T47D (cell line): ENCODE results near the gene LRRK1.

ENCODE experiments used
- DNase-seq, 2 experiments: peaks; one replicate each; pipeline versions ENCODE4 v3.0.0 to v3.0.0-alpha.2; 2011 to 2012; ENCODE audit warnings: low read depth in 1 of 2, low spot score in 1 of 2
- JUND ChIP-seq: IDR thresholded peaks from 2 replicates; pipeline ENCODE4 v1.6.1; 2012; ENCODE audit warnings: low read depth
- in situ Hi-C: cut with HindIII; loops from 2 replicates; pipeline ENCODE4 v1.10.0; 2016; ENCODE audit warnings: low sequenced_read_pairs, low pct_unique_long_range_greater_than_20kb

Gene LRRK1

DNA sequence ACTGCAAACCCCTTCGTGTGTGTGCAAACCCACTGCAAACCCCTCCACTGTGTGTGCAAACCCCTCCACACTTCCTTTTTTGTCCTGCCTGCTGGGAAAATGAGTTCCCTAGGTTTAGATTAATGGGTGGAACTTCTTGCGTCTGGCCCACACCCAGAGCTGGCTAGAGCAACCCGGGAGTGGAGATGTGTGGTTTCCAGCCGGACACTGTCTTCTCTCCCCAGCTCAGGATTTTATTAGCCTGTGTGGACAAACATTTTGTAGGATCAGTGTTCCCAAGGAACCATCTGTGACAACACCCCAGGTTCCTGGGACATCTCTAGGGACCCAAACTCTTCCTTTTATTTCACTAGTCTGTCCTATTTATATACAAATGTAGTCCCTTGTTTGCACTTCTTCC lies 9.6 kb upstream of the LRRK1 start:
- DNase-seq, result no peak
- in situ Hi-C loops, result no loop called here
- TF ChIP-seq JUND, result no peak

DNA sequence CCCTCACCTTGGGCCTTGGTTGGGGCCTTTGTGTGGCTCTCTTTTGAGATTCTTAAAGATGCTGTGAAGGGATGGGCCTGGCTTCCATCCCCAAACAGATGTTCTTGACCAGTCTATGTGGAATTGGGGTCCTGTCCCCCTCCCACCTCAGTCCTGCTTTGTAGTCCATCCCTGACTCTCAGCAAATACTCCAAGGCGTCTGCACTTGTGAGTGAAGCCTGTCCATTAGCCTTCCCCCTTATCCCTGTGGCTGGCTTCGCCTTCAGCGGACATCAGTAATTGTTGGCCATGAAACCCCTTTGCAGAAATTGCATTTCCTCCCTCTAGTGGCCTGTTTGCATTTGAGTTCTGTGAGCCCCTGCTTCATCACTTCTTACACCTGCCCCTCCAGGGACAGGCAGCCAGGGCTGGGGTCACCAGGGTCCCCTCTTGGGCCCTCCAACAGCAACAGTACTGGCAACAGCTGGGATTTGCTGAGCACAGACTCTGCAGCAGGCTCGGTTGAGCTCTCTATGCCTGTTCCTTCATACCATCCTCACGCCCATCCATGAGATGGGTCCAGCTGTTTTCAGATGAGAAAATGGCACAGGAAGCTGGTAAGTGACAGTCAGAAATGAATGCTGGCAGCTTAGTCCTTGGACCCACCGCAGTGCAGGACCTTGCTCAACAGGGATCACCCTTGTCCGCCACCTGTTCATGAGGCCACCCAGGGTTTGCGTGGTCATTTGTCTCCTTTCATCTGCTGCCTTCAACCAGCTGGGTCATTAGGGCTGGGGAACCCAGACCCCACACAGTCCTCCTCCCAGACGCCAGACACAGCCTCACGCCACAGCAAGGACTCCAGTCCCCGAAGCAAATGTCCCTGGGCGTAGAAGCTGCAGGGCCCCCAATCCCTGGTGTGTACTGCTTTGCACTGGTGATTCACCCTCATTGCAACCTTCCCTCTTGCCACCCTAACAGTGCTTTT lies 8.9 kb upstream of the LRRK1 start:
- in situ Hi-C loops, result no loop called here
- no peak for TF ChIP-seq JUND
- DNase-seq, result no peak

DNA sequence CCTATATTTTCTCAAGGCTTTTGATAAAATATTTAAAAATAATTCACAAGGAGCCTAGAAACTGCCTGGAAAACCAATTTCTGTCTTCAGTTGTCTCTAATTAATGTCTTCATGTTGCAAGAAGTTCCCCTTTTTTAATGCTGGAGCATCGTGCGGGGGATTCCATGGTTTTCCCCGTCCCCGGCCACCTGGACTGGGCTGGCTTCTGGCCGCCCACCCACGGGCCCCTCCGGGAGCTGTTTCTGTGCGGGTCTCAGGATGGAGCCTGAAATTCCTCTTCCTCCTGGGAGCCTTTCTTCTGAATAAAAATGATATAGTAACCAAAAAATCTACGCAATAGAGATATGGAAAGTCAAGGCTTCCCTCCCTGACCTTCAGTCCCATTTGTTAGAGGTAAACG lies 8.1 kb upstream of the LRRK1 start:
- no peak for TF ChIP-seq JUND
- no peak for DNase-seq
- in situ Hi-C loops, result no loop called here

DNA sequence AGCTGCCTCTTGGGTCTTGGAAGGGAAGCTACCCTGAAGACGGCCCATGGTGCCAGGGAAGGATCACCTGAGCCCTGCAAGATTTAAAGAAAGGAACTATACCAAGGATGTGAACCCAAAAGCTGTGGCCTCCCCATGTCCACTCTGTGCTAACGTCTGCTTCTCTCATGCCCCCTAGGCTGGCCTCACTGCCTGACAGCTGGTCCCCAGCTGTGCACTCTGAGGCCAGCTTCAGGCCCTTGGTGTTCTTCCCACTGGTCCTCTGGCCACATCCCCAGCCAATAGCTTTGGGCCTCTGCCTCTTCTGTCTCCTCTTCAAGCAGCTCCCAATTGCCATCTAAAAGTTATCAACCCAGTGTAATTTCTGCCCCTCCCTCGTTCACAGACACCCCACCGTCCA lies 5.2 kb upstream of the LRRK1 start:
- no peak for DNase-seq
- TF ChIP-seq JUND, result no peak
- in situ Hi-C loops, result no loop called here

DNA sequence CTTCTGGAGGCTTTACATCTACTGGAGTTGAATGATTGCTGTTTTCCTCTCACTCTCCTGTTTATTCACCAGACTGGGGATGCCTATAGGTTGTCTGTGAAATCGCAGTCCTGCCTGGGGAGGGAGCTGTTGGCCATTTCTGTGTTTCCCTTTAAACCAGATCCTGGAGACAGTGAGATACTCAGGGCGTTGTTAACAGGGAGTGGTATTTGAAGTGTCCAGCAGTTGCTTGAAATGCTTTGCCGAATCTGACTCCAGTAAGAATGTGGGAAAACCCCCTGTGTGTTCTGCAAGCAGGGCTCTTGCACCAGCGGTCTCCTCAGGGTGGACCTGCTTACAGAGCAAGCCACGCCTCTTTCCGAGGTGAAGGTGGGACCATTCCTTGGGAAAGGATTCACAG lies 4.3 kb upstream of the LRRK1 start:
- no peak for TF ChIP-seq JUND
- DNase-seq, result peak in 1 of 2 experiments; percentile 65
- in situ Hi-C loops, result no loop called here

DNA sequence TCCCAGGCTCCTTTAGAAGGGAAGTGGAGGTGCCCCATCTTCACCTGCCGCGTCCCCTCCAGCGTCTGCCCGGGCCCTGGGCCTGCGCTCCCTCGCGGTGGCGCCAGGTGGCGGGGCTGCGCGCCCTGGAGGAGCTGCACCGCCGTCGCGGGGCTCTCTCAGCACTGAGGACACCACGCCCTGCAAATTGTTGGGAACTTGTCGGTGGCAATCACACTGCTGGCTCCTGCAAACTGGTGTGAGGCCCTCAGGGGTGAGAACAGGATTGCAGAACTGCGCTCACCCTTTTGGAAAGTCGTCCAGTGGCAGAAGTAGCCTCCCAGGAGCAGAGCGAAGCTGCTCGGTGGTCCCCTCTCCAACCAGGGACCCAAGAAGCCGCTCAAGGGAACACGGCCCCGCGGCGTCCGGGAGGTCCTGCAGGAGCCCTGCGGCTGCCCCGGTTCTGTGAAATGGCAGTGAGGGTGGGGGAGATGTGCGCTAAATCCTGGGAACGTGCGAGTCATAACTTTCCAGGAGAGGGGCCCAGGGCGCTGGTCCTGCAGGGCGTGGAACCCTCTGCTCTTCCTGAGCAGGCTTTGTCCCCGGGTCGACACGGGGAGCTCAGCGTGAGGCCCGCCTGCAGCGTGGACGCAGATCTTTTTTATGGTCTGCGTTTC lies 995 bp upstream of the LRRK1 start:
- in situ Hi-C loops, result no loop called here
- DNase-seq, result peak; percentile 44 to 61

DNA sequence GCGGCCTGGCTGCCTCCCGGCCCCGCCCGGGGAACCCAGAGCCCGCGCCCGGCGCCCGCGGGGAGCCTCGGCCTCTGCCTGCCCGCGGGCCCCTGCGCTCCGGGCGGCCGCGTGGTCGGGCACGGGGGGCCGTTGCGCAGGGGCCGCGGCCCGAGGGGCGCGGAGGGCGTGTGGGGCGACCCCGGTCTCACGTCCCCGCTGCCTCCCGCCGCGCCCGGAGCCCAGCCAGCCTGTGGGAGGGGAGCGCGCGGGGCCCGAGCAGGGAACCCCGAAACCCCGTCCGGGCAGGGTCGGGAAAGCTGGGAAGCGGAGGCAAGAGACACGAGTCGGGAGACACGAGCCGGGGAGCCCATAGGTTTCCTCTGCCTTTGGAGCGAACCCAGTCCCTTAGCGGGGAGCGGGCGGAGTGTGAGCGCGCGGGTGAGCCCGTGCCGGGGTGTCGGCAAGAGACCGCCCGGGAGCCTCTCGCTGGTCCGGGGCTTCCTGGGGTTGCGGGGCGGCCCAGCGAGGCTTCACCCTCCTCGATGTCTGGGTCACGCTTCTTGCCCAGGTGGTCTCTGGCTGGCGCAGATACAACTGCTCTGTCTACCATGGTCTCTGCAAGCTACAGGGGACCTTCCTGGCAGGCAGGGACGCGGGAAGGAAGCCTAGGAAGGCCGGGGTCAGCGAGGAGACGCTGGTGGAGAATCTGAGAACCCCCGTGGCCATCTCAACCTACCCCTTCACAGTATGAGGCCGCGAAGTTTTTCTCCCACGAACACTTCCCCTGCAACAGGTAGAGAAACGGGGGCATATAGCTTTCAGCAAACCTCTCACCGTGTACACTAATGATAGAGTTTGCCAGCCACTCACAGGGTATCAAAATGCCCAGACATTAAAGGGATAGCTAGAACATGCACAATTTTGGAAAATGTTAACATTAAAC lies 586 bp downstream of the LRRK1 start:
- in situ Hi-C loops, result no loop called here
- no peak for DNase-seq
- no peak for TF ChIP-seq JUND

More for the DNA sequence above, 995 bp upstream of the LRRK1 start:
- no peak for TF ChIP-seq JUND

DNA sequence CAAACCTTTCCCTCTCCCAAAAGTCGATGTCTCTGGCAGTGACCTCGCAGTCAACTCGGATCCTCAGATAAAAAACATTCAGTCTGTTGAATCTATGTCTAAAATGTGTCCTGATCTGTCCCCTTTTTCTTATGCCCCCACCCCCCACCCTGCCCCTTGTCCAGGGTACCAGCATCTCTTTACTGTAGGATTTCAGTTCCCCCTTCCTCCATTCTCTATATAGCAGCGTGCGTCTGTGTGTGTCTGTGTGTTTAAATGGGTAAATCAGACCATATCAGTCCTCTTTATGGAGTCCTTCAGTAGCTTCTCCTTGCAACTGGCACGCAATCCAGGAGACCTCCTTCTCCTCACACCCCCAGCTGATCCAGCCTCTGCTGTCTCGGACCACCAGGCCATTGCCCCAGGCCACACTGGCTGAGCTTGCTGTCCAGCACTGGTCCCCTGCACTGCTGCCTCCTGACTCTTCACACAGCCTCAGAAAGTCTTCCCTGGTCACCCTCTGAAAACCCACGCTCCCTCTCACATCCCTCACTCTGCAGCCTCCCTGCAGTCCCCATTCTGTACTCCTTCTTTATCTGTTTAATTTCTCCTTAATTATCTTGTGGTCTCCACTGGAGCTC lies 1.5 kb downstream of the LRRK1 start:
- TF ChIP-seq JUND, result no peak
- no peak for DNase-seq
- in situ Hi-C loops, result no loop called here

DNA sequence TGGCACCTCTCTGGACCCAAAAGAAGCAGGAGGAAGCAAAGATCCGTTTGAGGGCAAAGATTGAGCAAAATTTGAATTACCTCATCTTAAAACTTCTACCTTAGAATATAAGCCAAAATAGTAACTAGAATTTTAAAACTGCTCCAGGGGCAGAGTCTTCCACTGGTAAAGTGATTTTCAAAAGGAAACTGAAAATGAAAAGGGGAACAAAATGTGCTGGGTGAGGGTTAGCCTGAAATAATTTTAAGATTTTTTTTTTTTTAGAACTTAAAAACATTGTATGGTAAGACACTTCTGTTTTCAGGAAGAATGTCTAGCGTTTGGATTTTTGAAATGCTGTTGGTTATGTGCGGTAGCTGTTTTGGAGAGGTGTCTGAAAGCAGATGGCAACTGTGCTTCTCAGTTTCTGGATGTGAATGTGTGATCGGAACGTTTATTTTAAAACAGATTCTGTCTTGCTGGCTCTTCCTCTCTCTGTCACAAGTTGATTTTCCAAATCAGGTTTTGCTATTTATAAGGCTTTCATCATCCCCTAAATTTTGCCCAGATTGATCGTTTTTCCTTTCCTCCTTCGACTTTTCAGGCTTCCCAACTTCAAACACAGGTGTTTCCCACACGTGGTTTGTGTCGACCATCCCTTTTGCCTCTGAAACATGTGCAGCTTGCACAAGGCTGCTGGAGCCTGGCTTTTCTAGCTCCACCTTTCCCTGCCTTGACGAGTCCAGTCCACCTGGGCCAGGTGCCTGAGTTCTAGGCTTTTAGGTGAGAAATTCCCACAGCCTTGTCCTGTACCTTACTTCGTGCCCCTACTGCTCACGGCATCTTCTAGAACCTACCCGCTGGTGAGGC lies 3.3 kb downstream of the LRRK1 start:
- no peak for TF ChIP-seq JUND
- DNase-seq, result no peak
- in situ Hi-C loops, result no loop called here

DNA sequence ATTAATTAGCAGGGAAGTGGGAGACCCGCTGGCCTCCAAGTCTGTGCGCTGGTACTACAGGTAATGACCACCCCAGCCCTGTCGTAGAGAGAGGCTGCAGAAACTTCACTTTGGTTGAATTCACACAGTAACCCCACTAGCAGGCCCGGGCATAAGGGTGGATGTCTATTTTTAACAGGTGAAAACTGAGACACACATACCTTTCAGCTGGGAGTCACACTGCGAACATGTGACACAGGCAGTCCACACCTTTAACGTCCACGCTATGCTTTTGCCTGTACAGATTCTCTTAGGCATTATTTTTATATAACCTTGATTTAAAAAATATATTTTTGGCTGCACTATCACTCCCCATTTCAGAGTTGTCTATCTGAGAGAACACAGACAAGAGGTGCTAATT lies 3.9 kb downstream of the LRRK1 start:
- in situ Hi-C loops, result no loop called here
- no peak for TF ChIP-seq JUND
- no peak for DNase-seq

DNA sequence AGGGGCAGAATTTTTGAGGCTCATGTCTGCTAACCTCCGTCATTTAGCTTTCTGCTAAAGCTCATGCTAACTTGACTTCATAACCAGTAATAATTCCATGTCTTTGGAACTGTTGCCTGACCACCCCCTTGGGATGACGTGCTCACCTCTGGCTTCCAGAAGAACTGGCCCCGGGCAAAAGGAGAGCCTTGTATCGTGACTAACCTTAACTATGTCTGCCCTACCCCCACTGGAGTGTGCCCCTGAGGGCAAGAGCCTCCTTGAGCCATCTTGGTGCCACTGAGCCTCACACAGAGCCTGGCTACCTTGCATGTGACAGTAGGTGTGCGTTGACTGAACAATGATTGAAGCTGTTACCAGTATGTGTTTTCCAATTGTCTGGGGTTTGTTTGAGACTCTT lies 4.7 kb downstream of the LRRK1 start:
- in situ Hi-C loops, result no loop called here
- no peak for DNase-seq
- no peak for TF ChIP-seq JUND
